IMR-90 (cell line): ENCODE results near the gene PAQR4. TPM values are rescaled to one million over a fixed set of nuclear protein-coding genes. Genes with fewer than 3 reads are reported as not detected.

Experiments used
- ATAC-seq: fragments of 200-7000 bp; cut with Tn5 transposase; 2 replicates; pipeline ENCODE4 v1.9.1; 2020; ENCODE audit warnings: low read depth, mild to moderate bottlenecking, moderate library complexity
- BruUV-seq: library from RNA; stranded (reverse); fragments of 400-500 nt; replicated peaks from 2 replicates; lab custom pipeline; 2021; lab: Mats Ljungman, UMichigan
- CTCF ChIA-PET: fragments of 300-600 bp; formaldehyde crosslinking; extraction: SDS; loops from one replicate; lab custom pipeline; 2021; ENCODE audit warnings: antibody characterized with exemption; lab: Yijun Ruan, JAX
- POLR2A ChIA-PET: fragments of 300-600 bp; sonication (Branson Sonifier 250); formaldehyde crosslinking; loops from one replicate; lab custom pipeline; 2022; ENCODE audit warnings: antibody characterized with exemption; ENCODE audit not compliant: unreplicated experiment; lab: Charles Lee
- DNase-seq: peaks from one replicate; pipeline ENCODE4 v3.0.0; 2013
- H2AFZ ChIP-seq: replicated peaks from 2 replicates; pipeline ENCODE3; 2013; ENCODE audit warnings: low read length, mild to moderate bottlenecking; ENCODE audit not compliant: poor library complexity
- H2AK5ac ChIP-seq: 2 replicates; pipeline ENCODE4 v1.6.1; 2013; ENCODE audit warnings: low read depth, low read length, inconsistent platforms
- H2AK9ac ChIP-seq: replicated peaks from 2 replicates; pipeline ENCODE3; 2013; ENCODE audit warnings: mild to moderate bottlenecking, low read depth, low read length, moderate library complexity; ENCODE audit not compliant: poor library complexity
- H2BK120ac ChIP-seq: 2 replicates; pipeline ENCODE4 v1.6.1; 2013; ENCODE audit warnings: low read depth, low read length, inconsistent platforms
- H2BK15ac ChIP-seq: 3 replicates; pipeline ENCODE4 v1.6.1; 2013; ENCODE audit warnings: low read depth, low read length, inconsistent platforms
- H2BK20ac ChIP-seq: 2 replicates; pipeline ENCODE4 v1.6.1; 2013; ENCODE audit warnings: low read depth, mild to moderate bottlenecking, inconsistent platforms, low read length, moderate library complexity
- H2BK5ac ChIP-seq: 2 replicates; pipeline ENCODE4 v1.6.1; 2013; ENCODE audit warnings: mild to moderate bottlenecking, low read depth, low read length, inconsistent platforms; ENCODE audit not compliant: poor library complexity, severe bottlenecking
- H3K14ac ChIP-seq: replicated peaks from 2 replicates; pipeline ENCODE4 v1.6.1; 2013; ENCODE audit warnings: low read depth, low read length, inconsistent platforms
- H3K18ac ChIP-seq: 2 replicates; pipeline ENCODE4 v1.6.1; 2013; ENCODE audit warnings: low read depth, low read length, control low read depth
- H3K23ac ChIP-seq: 2 replicates; pipeline ENCODE4 v1.6.1; 2013; ENCODE audit warnings: low read depth, low read length, inconsistent platforms
- H3K27ac ChIP-seq: 2 replicates; pipeline ENCODE4 v1.5.1; 2013; ENCODE audit warnings: mild to moderate bottlenecking, control low read depth, low read length; ENCODE audit not compliant: insufficient read depth
- H3K27me3 ChIP-seq: 2 replicates; pipeline ENCODE4 v1.6.1; 2013; ENCODE audit warnings: low read length; ENCODE audit not compliant: control insufficient read depth, insufficient read depth
- H3K36me3 ChIP-seq: 2 replicates; pipeline ENCODE4 v1.6.1; 2013; ENCODE audit warnings: low read length, mixed read lengths; ENCODE audit not compliant: control insufficient read depth, insufficient read depth
- H3K4ac ChIP-seq: 2 replicates; pipeline ENCODE4 v1.6.1; 2013; ENCODE audit warnings: low read depth, low read length, inconsistent platforms
- H3K4me1 ChIP-seq: 2 replicates; pipeline ENCODE4 v1.6.1; 2013; ENCODE audit warnings: low read length, mixed read lengths; ENCODE audit not compliant: control insufficient read depth, insufficient read depth
- H3K4me2 ChIP-seq: 2 replicates; pipeline ENCODE4 v1.6.1; 2013; ENCODE audit warnings: low read depth, mild to moderate bottlenecking, control low read depth, low read length, moderate library complexity
- H3K4me3 ChIP-seq: 2 replicates; pipeline ENCODE4 v1.5.1; 2013; ENCODE audit warnings: low read depth, mild to moderate bottlenecking, control low read depth, low read length, moderate library complexity; ENCODE audit not compliant: insufficient read depth
- H3K56ac ChIP-seq: 2 replicates; pipeline ENCODE4 v1.6.1; 2013; ENCODE audit warnings: low read length, inconsistent platforms; ENCODE audit not compliant: insufficient read depth; ENCODE audit errors: extremely low read depth
- H3K79me1 ChIP-seq, 2 experiments: 2 replicates each; pipeline ENCODE4 v1.6.1; 2013; ENCODE audit warnings: low read length in 2 of 2, inconsistent platforms in 1 of 2, low read depth in 1 of 2
- H3K9ac ChIP-seq: 2 replicates; pipeline ENCODE4 v1.6.1; 2013; ENCODE audit warnings: low read depth, low read length, control low read depth
- H3K9me1 ChIP-seq: 2 replicates; pipeline ENCODE4 v1.6.1; 2013; ENCODE audit warnings: low read length, inconsistent platforms; ENCODE audit not compliant: insufficient read depth
- H3K9me3 ChIP-seq: 2 replicates; pipeline ENCODE4 v1.6.1; 2013; ENCODE audit warnings: low read length; ENCODE audit not compliant: control insufficient read depth, insufficient read depth
- H4K20me1 ChIP-seq: 2 replicates; pipeline ENCODE4 v1.6.1; 2013; ENCODE audit warnings: low read length, inconsistent platforms; ENCODE audit not compliant: insufficient read depth
- H4K5ac ChIP-seq: 2 replicates; pipeline ENCODE4 v1.6.1; 2013; ENCODE audit warnings: mild to moderate bottlenecking, low read depth, low read length, control low read depth
- H4K8ac ChIP-seq, 2 experiments: 2 replicates each; pipeline ENCODE4 v1.6.1; 2013; ENCODE audit warnings: low read depth in 2 of 2, low read length in 2 of 2, control low read depth in 1 of 2, inconsistent platforms in 1 of 2
- H4K91ac ChIP-seq: 2 replicates; pipeline ENCODE4 v1.6.1; 2013; ENCODE audit warnings: low read depth, low read length, inconsistent platforms; ENCODE audit not compliant: insufficient read depth
- BHLHE40 ChIP-seq: fragments of 150-350 bp; IDR thresholded peaks from 2 replicates; pipeline ENCODE4 v1.6.1; 2016; ENCODE audit warnings: mild to moderate bottlenecking, low read depth, low read length
- CEBPB ChIP-seq: IDR thresholded peaks from 2 replicates; pipeline ENCODE4 v1.6.1; 2012; ENCODE audit warnings: low read depth, low read length, improper control_type of control experiment
- FOS ChIP-seq: fragments of 150-350 bp; IDR thresholded peaks from 2 replicates; pipeline ENCODE4 v1.6.1; 2016; ENCODE audit warnings: low read depth, low read length
- MAFK ChIP-seq: IDR thresholded peaks from 2 replicates; pipeline ENCODE4 v1.6.1; 2012; ENCODE audit warnings: low read depth, low read length, improper control_type of control experiment
- MAZ ChIP-seq: IDR thresholded peaks from 2 replicates; pipeline ENCODE4 v1.6.1; 2012; ENCODE audit warnings: low read depth, mild to moderate bottlenecking, low read length, improper control_type of control experiment, moderate library complexity, borderline replicate concordance
- NFE2L2 ChIP-seq: fragments of 150-350 bp; IDR thresholded peaks from 2 replicates; pipeline ENCODE4 v1.6.1; 2016; ENCODE audit warnings: low read depth, mild to moderate bottlenecking, low read length
- POLR2A ChIP-seq: IDR thresholded peaks from 2 replicates; pipeline ENCODE4 v1.6.1; 2012; ENCODE audit warnings: mild to moderate bottlenecking, low read depth, low read length
- RCOR1 ChIP-seq: IDR thresholded peaks from 2 replicates; pipeline ENCODE4 v1.6.1; 2012; ENCODE audit warnings: mild to moderate bottlenecking, low read length, improper control_type of control experiment; ENCODE audit not compliant: insufficient replicate concordance
- SMC3 ChIP-seq: fragments of 150-350 bp; IDR thresholded peaks from 2 replicates; pipeline ENCODE4 v1.6.1; 2016; ENCODE audit warnings: low read depth, mild to moderate bottlenecking, antibody characterized with exemption, low read length, moderate library complexity
- WGBS, 2 experiments: methylation state at CpG; one replicate each; pipeline versions ENCODE4 v1.1.5 to v1.1.7; 2013; ENCODE audit warnings: missing lambda C conversion rate in 2 of 2; ENCODE audit not compliant: insufficient read length in 1 of 2; ENCODE audit errors: extremely low coverage in 2 of 2; 5-methylcytosine and 5-hydroxymethylcytosine counted together
- dilution Hi-C: fragments of 300-500 bp; cut with HindIII; formaldehyde crosslinking; loops from one replicate; pipeline ENCODE4 v1.14.3; 2018; ENCODE audit warnings: low sequenced_read_pairs; ENCODE audit not compliant: unreplicated experiment
- in situ Hi-C: fragments of 300-500 bp; cut with MboI; formaldehyde crosslinking; loops from 3 replicates; pipeline ENCODE4 v1.14.3; 2019; ENCODE audit warnings: low sequenced_read_pairs, inconsistent platforms, mixed read lengths
- intact Hi-C: fragments of 100-400 bp; cut with micrococcal nuclease; formaldehyde crosslinking; loops from 2 replicates; pipeline ENCODE4 v1.10.0; 2022
- polyA plus RNA-seq, 3 experiments: library from polyadenylated mRNA; depleted of rRNA; stranded (reverse); fragments of >200 nt; gene quantifications; 2 replicates each; pipeline ENCODE4 v1.2.3, GENCODE V29; 2012; ENCODE audit warnings: low replicate concordance in 1 of 3
- total RNA-seq: library from RNA; depleted of rRNA; stranded (reverse); fragments of >200 nt; gene quantifications from 2 replicates; pipeline ENCODE4 v1.2.3, GENCODE V29; 2012
- TF ChIP-seq, protein P1 (sequence below): conservative IDR thresholded peaks from 2 replicates; pipeline ENCODE4 v1.5.1; 2012; ENCODE audit warnings: mild to moderate bottlenecking, low read depth, low read length, improper control_type of control experiment
- TF ChIP-seq, protein P2 (sequence below): fragments of 150-350 bp; IDR thresholded peaks from 2 replicates; pipeline ENCODE4 v1.6.1; 2016; ENCODE audit warnings: low read depth, mild to moderate bottlenecking, low read length, moderate library complexity, borderline replicate concordance

The PAQR4 gene
- total and polyA plus RNA-seq, 2 of the 4 experiments (the other 2 are of a cell fraction) = 2.2 to 10.0 TPM

DNA sequence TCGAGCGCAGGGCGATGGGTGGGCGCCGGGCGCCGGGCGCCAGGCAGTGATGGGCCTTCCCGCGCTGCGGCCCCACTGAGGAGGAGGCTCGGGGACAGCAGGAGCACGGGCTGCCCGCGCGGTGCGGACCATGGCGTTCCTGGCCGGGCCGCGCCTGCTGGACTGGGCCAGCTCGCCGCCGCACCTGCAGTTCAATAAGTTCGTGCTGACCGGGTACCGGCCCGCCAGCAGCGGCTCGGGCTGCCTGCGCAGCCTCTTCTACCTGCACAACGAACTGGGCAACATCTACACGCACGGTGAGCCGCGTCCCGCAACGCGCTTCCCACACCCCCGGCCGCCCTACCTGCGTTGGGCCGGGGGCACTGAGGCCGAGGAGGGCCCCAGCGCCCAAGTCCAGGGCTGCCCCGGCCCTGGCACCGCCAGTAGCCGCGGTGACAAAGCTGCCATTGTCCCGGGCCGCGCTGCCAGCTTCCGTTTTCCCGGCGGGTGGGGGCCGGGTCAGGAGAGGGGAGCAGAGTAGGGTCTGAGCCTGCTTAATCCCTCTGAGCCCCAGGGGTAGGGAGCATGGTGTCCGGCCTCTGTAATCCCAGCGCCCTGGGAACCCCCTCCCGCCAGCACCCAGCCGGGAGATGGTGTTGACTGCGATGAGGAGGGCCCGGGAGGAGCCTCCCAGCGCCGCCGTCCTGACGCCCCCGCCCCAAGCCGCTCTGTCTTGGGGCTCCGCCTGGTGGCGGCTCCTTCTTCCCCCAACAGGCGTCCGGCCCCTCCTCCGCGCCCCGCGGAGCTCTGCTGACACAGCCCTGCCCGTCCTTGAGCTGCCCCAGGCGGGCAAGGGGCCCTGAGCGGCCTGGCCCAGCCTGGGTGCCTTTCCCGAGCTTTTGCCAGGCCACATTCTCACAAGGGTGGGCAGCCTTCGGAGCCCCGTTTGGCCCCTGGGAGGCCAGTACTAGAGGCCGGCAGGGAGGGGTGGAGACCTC lies 685 bp downstream of the PAQR4 start:
- DNase-seq (peak; percentile 49), ATAC-seq (peak; percentile 55)
- BruUV-seq = no TSS peak
- peaks cover 5 to 23% of the 10 kb centered on the region in 2 experiments; a peak in 3 of 4 replicates for H3K79me1 ChIP-seq
- peak overlapping the region; percentile 50; the same call in 1 of the 2 replicates for H2AK5ac ChIP-seq
- H2AFZ ChIP-seq = peak overlapping the region; percentile 94
- dilution Hi-C loops = no loop called here
- peak overlapping the region; percentile 17; the same call in 1 of the 2 replicates for H3K27ac ChIP-seq
- H3K23ac ChIP-seq = peak overlapping the region; percentile 56; the same call in 1 of the 2 replicates
- intact Hi-C loops = no loop called here
- POLR2A ChIA-PET = no interaction called here
- H3K36me3 ChIP-seq = peaks cover 2% of the 10 kb centered on the region; the same call in 1 of the 2 replicates
- peak overlapping the region; percentile 72 for H3K4me3 ChIP-seq
- in situ Hi-C loops = no loop called here
- no peak overlapping the region for H2BK15ac ChIP-seq
- H4K8ac ChIP-seq = no peak overlapping the region
- H3K4me1 ChIP-seq = peaks cover 3% of the 10 kb centered on the region; the same call in 1 of the 2 replicates
- CTCF ChIA-PET = interaction anchor here (0.9 to 1.0 kb wide), 2 partner anchors 15 to 86 kb away, joined by 3 read pairs; partner anchors contain the start of gene FLYWCH2
- H3K27me3 ChIP-seq = peaks cover 21% of the 10 kb centered on the region
- H2BK5ac ChIP-seq = no peak overlapping the region
- H4K20me1 ChIP-seq = peaks cover 24% of the 10 kb centered on the region
- H3K56ac ChIP-seq = peak overlapping the region; percentile 17; the same call in 1 of the 2 replicates
- WGBS, 2 experiments = 3% methylated on average over 29 of the region's 83 CpGs; no CpG with 5 or more reads in 1 of the 2 experiments
- TF ChIP-seq MAZ (peak; percentile 79), SMC3 (peak; percentile 16; the same call in 1 of the 2 replicates), NFE2L2 (no peak), MAFK (no peak), BHLHE40 (no peak), RCOR1 (no peak), CEBPB (no peak), FOS (no peak), POLR2A (no peak)
- TF ChIP-seq, protein P1, sequence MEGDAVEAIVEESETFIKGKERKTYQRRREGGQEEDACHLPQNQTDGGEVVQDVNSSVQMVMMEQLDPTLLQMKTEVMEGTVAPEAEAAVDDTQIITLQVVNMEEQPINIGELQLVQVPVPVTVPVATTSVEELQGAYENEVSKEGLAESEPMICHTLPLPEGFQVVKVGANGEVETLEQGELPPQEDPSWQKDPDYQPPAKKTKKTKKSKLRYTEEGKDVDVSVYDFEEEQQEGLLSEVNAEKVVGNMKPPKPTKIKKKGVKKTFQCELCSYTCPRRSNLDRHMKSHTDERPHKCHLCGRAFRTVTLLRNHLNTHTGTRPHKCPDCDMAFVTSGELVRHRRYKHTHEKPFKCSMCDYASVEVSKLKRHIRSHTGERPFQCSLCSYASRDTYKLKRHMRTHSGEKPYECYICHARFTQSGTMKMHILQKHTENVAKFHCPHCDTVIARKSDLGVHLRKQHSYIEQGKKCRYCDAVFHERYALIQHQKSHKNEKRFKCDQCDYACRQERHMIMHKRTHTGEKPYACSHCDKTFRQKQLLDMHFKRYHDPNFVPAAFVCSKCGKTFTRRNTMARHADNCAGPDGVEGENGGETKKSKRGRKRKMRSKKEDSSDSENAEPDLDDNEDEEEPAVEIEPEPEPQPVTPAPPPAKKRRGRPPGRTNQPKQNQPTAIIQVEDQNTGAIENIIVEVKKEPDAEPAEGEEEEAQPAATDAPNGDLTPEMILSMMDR = peak; percentile 55
- TF ChIP-seq, protein P2, sequence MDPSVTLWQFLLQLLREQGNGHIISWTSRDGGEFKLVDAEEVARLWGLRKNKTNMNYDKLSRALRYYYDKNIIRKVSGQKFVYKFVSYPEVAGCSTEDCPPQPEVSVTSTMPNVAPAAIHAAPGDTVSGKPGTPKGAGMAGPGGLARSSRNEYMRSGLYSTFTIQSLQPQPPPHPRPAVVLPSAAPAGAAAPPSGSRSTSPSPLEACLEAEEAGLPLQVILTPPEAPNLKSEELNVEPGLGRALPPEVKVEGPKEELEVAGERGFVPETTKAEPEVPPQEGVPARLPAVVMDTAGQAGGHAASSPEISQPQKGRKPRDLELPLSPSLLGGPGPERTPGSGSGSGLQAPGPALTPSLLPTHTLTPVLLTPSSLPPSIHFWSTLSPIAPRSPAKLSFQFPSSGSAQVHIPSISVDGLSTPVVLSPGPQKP = no peak
- no peak overlapping the region for H3K18ac ChIP-seq
- peak overlapping the region; percentile 55; the same call in 1 of the 2 replicates for H3K9ac ChIP-seq
- no peak overlapping the region; the same call in 1 of the 2 replicates for H3K4ac ChIP-seq
- H2BK20ac ChIP-seq = no peak overlapping the region
- no peak overlapping the region for H2BK120ac ChIP-seq
- H3K9me1 ChIP-seq = peaks cover 17% of the 10 kb centered on the region
- no peak overlapping the region; the same call in 1 of the 2 replicates for H4K91ac ChIP-seq
- H3K9me3 ChIP-seq = no peaks in the 10 kb centered on the region
- no peak overlapping the region for H4K5ac ChIP-seq
- H2AK9ac ChIP-seq = peak overlapping the region; percentile 93
- peak overlapping the region; percentile 84 for H3K4me2 ChIP-seq
- no peak overlapping the region; the same call in 1 of the 2 replicates for H3K14ac ChIP-seq
